T-helper 1 cell (primary cell): ENCODE data around the gene LMAN1L.
"Not testable (repeated sequence)": the region's sequence is repeated elsewhere in the genome, so short reads cannot be mapped to it uniquely, and the experiment has no call there.

ENCODE experiments used
- DNase-seq, 5 donors: peaks; one replicate each; pipeline ENCODE4 v3.0.0-alpha.2; 2012 to 2020

LMAN1L gene

GRCh38 chr15:74782259-74783071 lies 30.2 kb upstream of the LMAN1L start:
- DNase-seq: peak; percentile 49 to 71 (median 60)

GRCh38 chr15:74783072-74783807 lies 29.4 kb upstream of the LMAN1L start:
- DNase-seq: peak in 1 of 5 donors; percentile 51

DNA sequence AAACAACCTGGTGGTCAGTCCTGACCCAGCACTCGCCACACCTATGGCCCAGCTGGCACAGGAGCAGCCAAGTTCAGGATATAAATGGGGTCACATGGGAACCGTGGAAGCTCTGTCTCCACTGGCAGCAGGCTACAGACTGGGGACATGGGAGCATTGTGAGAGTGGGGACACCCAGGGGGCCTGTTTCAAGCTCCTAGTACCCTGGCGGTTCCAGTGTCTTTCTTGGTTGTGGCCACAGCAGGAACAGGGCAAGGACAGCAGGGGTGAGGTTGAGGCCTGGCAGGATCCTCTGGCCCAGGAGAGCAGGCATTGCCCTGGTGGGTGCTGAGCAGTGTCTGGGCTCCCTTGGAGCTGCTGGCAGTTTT lies 28.8 kb upstream of the LMAN1L start:
- no peak for DNase-seq

- no peak for DNase-seq
These were observed 28.0 kb upstream of the LMAN1L start for GRCh38 chr15:74784426-74785193.

GRCh38 chr15:74785194-74786032 lies 27.2 kb upstream of the LMAN1L start:
- DNase-seq: peak in 1 of 5 donors; percentile 81

DNA sequence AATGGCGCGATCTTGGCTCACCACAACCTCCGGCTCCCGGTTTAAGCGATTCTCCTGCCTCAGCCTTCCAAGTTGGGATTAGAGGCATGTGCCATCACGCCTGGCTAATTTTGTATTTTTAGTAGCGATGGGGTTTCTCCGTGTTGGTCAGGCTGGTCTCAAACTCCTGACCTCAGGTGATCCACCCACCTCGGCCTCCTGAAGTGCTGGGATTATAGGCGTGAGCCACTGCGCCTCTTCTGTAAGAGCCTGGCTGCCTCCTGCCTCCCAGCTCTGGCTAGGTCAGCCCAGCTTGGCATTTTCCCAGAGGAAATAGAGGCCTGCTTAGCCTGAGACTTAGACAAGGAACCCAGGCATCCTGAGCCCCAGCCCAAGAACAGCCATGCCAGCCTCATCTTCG lies 26.6 kb upstream of the LMAN1L start:
- not testable (repeated sequence) for DNase-seq

DNA sequence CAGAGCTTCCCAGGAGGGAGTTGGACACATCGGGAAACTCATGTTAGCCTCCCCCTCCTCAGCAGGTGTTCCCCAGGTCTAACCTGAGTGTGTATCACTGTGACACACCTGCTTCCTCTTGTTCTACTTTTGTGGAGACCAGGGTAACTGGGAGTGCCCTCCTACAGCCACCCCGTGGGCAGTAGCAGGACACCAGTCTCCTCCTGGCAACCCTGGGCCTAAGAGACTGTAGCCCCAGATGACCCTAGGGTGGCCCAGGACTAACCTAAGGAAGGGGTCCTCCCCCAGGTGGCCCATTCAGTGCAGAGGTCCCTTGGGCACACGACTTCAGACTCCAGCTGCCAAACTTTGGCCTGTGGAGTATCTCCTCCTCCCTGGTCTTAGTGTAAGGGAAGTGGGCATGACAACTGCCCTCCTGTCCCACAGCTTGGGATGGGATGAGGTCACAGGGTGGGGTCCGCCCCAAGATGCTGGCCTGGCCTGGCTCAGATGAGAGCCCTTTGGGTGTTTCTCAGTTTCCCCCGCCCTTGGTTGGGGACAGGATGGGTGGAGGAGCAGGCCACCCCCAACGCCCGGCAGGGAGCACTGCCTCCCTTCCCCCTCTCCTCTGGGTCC lies 26.0 kb upstream of the LMAN1L start:
- DNase-seq: peak in 1 of 5 donors; percentile 57

DNA sequence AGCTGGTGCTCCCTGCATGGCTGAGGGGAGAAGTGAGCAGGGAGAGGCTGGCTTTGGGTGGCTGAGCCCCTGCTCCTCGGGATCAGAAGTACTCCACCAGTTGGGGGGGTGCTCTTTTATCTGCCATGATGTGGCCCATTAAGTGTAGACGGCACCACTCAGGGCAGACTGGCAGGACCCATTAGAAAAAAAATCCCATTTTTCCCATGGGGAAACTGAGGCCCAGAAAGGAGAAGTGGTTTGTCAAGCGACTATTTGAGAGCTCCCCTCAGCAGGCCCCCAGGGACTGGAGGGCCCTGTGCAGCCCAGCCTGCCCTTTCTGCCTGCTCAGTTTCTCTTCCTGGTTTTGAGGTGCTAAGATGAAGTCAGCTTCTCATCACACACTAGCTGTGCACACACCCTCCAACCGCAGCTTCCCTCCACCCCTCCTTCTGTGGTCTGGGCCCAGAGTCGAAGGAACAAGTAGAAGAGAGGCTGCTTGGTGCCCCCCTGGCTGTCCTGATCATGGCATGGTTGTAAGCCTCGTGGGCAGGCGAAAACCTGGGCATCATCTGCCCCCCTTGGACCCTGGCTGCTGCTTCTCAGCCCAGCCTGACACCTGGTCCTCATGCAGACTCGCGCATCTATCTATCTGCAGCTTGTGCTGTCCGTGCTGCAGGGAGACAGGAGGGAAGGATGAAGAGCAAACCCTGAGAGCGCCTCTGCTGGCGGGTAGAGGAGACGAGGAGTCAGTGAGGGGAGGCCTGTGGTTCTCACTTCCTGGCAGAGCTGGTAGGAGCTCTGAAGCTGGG lies 25.2 kb upstream of the LMAN1L start:
- peak; percentile 77 to 96 (median 88) for DNase-seq

DNA sequence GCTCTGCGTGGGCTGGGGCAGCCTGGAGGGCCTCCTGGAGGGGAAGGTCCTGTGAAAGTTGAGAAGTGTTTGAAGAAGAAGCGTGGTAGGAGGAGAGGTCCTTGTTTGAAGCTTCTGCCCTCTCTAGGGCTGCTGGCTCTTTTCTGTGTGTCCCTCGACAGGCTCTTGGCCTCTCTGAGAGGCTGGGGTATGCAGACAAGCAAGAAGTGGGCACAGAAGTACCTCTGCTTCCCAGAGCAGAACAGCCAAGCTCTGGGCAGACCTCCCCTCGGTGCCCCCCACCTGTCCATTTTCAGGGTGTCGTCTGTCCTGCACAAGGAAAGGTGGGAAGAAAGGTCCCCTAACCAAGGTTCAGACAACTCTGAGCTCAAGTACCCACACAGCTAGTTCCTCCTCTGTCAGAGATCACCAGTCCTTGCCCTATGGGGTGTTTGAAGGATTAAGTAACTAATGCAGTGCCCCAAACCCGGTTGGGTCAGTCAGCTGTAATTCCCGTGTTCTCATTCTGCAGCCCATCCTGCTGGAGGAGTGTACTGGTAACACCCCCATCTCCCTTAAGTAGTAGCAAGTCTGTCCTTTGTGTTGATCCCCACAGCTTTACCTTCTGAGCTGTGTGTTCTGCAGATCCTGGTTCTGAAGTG lies 24.5 kb upstream of the LMAN1L start:
- no peak for DNase-seq

- peak in 4 of 5 donors; percentile 41 to 81 (median 55) for DNase-seq
These were observed 23.9 kb upstream of the LMAN1L start for GRCh38 chr15:74788683-74789151.

- peak in 2 of 5 donors; percentile 36 to 52 for DNase-seq
These were observed 23.4 kb upstream of the LMAN1L start for GRCh38 chr15:74789171-74789631.

GRCh38 chr15:74789741-74790079 lies 22.9 kb upstream of the LMAN1L start:
- DNase-seq: no peak

DNA sequence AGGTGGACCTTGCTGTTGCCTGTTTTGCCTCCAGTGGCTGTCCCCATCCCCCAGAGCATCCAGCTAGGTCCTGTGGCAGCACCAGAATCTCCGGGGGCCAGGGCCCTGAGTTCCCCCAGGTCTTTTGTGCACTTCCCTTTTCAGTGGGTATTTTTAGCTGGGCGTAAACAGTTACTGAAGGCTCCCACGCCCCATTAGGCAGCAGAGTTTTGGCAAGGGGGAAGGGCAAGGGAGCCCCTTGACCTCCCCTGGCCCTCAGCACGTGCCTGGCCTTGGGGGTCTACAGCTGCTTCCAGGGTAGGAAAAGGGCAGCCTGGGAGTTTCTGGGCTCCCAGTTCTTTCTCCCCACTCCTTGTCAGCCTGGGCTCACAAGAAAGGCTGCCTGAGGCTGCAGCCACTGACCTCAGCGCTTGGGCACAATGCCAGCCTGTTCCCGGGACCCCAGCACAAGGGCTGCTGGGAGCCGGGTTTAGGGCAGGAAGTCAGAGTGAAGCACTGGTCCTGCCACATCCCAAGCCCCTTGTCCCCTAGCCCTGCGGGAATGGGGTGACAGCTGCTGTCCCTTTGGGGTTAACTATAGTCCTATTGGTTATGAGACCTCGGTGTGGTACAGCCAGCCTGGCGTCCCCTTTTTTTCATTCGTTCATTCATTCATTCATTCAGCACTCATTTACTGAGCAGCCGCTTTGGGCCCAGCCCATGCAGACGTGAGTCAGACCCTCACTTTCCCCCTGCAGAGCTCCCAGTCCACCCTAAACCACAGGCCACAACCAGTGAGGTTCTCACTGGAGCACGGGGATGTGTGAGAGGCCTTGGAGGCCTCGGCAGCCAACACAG lies 22.3 kb upstream of the LMAN1L start:
- DNase-seq: peak in 1 of 5 donors; percentile 48

DNA sequence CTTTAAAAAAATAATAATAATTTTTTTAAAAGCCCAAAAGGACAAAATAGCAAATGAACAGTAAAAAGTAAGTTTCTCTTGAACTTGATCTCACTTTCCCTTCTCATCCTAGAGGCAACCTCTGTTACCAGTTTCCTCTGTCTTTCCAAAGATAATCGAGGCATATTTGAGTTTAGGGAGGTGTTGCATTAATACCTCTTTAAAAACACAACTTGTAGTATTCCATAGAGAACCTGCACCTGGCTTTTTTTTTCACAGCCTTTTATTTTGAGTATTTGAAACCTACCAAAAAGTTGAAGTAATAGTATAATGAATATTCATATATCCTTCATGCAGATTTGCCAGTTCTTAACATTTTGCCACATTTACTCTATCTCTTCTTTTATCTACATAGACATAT lies 21.6 kb upstream of the LMAN1L start:
- DNase-seq: no peak

- DNase-seq: no peak
These were observed 21.0 kb upstream of the LMAN1L start for GRCh38 chr15:74791667-74792066.

DNA sequence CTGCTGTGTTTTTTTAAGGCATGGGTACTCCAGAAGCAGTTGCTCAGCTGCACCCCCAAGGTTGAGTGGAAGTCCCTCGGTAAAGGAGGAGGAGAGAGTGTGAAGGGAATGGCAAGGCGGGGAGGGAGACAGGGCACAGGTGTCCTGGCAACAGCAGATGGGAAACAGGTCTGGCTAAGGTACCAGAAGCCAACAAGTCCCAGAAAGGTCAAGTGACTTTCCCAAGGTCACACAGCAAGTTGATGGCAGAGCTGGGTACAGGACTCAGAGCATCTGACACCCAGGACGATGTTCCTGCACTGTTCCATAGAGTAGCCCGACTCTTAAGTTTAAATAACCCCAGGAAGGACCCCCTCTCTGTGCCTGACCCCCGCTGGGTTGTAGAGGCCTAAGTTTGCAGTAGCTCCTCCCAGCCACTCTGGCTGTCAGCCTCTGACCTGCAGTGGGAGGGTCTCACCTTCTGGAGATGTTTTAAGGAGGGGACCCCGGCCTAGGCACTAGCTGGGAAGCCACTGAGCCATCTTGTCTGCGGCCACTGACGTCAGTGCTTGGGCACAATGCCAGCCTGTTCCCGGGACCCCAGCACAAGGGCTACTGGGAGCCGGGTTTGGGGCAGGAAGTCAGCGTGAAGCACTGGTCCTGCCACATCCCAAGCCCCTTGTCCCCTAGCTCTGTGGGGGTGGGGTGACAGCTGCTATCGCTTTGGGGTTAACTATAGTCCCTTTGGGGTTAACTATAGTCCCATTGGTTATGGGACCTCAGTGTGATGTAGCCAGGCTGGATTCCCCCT lies 20.2 kb upstream of the LMAN1L start:
- no peak for DNase-seq

DNA sequence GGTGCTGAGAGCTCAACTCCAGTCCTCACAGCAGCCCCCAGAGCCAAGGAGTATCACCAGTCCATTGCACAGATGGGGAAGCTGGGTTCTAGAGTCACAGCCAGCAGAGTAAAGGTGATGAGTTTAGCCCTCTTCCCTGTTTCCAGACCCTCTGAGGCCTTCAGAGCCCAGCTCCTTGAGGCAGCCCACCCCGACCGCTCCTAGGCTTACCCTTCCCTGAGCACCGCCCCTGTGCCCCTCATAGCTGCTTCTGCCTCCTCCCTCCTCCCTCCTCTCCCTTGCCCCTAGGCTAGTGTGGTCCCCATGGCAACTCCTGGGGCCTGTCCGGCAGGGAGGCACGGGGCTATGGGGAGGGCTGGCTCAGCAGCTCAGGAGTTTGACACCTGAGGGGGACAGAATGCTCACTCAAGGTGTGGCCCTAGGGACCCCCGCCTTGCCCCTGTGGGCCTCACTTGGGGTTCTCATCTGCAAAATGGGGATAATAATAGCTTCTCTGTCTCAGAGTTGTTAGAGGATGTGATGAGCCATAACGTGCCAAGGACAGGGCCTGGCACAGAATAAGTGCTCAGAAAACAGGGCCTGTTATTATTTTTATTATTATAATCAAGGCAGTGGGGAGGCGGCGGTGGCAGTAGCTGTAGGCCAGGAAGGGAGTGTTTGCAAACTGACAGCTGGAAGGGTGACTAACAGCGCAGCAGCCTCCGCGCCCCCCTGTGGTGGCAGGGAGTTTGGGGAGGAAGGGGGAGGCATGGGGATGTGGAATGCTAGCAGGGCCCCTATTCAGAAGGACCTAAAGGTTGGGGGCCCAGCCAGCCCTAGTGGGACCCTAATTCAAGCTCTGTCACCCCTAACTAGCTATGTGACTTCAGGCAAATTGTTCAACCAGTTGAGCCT lies 19.3 kb upstream of the LMAN1L start:
- peak; percentile 54 to 77 (median 65) for DNase-seq
